Mesendoderm (in vitro differentiated cells): Measurements from ENCODE around the gene MET.

Experiments
- DNase-seq: peaks from one replicate; pipeline ENCODE4 v3.0.0; 2013
- H2AK5ac ChIP-seq: 2 replicates; pipeline ENCODE4 v1.6.1; 2013; ENCODE audit warnings: low read length, inconsistent platforms
- H2BK120ac ChIP-seq: 2 replicates; pipeline ENCODE4 v1.6.1; 2013; ENCODE audit warnings: low read depth, mild to moderate bottlenecking, low read length, moderate library complexity, mixed read lengths
- H2BK15ac ChIP-seq: replicated peaks from 2 replicates; pipeline ENCODE4 v1.6.1; 2013; ENCODE audit warnings: low read depth, mild to moderate bottlenecking, moderate library complexity
- H2BK5ac ChIP-seq: 2 replicates; pipeline ENCODE4 v1.6.1; 2013; ENCODE audit warnings: low read length, inconsistent platforms
- H3K18ac ChIP-seq: 2 replicates; pipeline ENCODE4 v1.6.1; 2013; ENCODE audit warnings: mild to moderate bottlenecking, low read length, mixed read lengths
- H3K23ac ChIP-seq: one replicate; pipeline ENCODE4 v1.6.1; 2013; ENCODE audit warnings: low read length
- H3K27ac ChIP-seq: 2 replicates; pipeline ENCODE4 v1.5.1; 2013; ENCODE audit warnings: low read depth, mild to moderate bottlenecking, inconsistent platforms, low read length, moderate library complexity
- H3K27me3 ChIP-seq: 2 replicates; pipeline ENCODE4 v1.6.1; 2013; ENCODE audit warnings: low read length, control low read depth, mild to moderate bottlenecking, inconsistent platforms; ENCODE audit not compliant: insufficient read depth, poor library complexity
- H3K36me3 ChIP-seq: 2 replicates; pipeline ENCODE4 v1.6.1; 2013; ENCODE audit warnings: low read length, inconsistent platforms; ENCODE audit not compliant: control insufficient read depth, insufficient read depth
- H3K4ac ChIP-seq: one replicate; pipeline ENCODE4 v1.6.1; 2013; ENCODE audit warnings: low read depth, mild to moderate bottlenecking, low read length, moderate library complexity
- H3K4me1 ChIP-seq: 2 replicates; pipeline ENCODE4 v1.6.1; 2013; ENCODE audit warnings: low read depth, low read length, inconsistent platforms; ENCODE audit not compliant: control insufficient read depth
- H3K4me2 ChIP-seq: 2 replicates; pipeline ENCODE4 v1.6.1; 2013; ENCODE audit warnings: low read length
- H3K4me3 ChIP-seq: 2 replicates; pipeline ENCODE4 v1.5.1; 2013; ENCODE audit warnings: mild to moderate bottlenecking, low read length
- H3K56ac ChIP-seq: one replicate; pipeline ENCODE4 v1.6.1; 2013; ENCODE audit warnings: low read length
- H3K79me1 ChIP-seq: 2 replicates; pipeline ENCODE4 v1.6.1; 2013; ENCODE audit warnings: low read length, inconsistent platforms
- H3K79me2 ChIP-seq: 2 replicates; pipeline ENCODE4 v1.6.1; 2013; ENCODE audit warnings: mild to moderate bottlenecking, low read length; ENCODE audit not compliant: control insufficient read depth, insufficient read depth
- H3K9ac ChIP-seq: 2 replicates; pipeline ENCODE4 v1.6.1; 2013; ENCODE audit warnings: low read length, inconsistent platforms
- H4K5ac ChIP-seq: one replicate; pipeline ENCODE4 v1.6.1; 2013; ENCODE audit warnings: low read length
- H4K8ac ChIP-seq: one replicate; pipeline ENCODE4 v1.6.1; 2013; ENCODE audit warnings: low read depth, mild to moderate bottlenecking, control low read depth, low read length, moderate library complexity
- WGBS: extraction: QIAGEN DNeasy Blood & Tissue Kit; methylation state at CpG from one replicate; pipeline ENCODE4 v1.1.7; 2013; ENCODE audit warnings: low lambda C conversion rate, missing lambda C conversion rate; ENCODE audit not compliant: insufficient coverage; ENCODE audit errors: extremely low coverage; 5-methylcytosine and 5-hydroxymethylcytosine counted together

The MET gene

DNA sequence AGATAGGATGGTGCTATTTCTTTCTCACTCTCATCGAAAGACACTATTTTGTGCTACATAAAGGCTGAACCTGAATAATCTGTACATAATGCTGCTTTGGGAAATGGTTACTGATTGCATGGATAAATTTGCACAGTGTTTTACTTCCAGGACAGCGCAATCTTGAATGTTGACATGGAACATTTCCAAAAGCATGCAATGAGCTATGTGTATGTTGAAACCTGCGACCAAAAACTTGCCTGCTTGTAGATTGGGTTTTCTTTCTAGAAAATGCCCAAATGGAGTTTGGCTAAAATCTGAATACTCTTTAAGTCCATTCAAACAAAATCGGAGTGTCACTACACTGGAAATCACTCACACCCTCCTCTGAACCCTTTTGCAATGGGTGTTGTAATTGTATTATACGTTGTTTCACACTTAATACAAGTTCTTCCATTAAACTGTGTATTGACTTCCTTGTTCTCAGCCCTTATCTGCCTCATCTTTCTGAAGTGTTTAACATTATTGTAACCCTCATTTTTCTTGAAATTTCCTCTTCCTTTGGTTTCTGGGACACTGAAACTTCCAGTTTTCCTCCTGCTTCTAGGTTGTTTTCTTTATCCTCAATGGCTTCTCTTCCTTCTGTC lies 116.7 kb downstream of the MET start:
- WGBS, result no CpG with 5 or more reads among the region's 5 CpGs
- no peak overlapping the region for H3K56ac ChIP-seq
- no peak overlapping the region for H3K9ac ChIP-seq
- no peak overlapping the region for H3K4ac ChIP-seq
- no peak overlapping the region for H4K5ac ChIP-seq
- no peaks in the 10 kb centered on the region for H3K27me3 ChIP-seq
- no peak overlapping the region for H3K27ac ChIP-seq
- no peak overlapping the region for H2BK15ac ChIP-seq
- no peak overlapping the region for H3K18ac ChIP-seq
- H3K4me3 ChIP-seq, result no peak overlapping the region
- no peaks in the 10 kb centered on the region for H3K36me3 ChIP-seq
- no peak overlapping the region for H3K23ac ChIP-seq
- DNase-seq, result no peak
- H2BK120ac ChIP-seq, result no peak overlapping the region
- no peaks in the 10 kb centered on the region for H3K79me1 ChIP-seq
- H2BK5ac ChIP-seq, result no peak overlapping the region
- H2AK5ac ChIP-seq, result no peak overlapping the region
- H4K8ac ChIP-seq, result no peak overlapping the region
- no peaks in the 10 kb centered on the region for H3K79me2 ChIP-seq
- H3K4me2 ChIP-seq, result no peak overlapping the region
- no peaks in the 10 kb centered on the region for H3K4me1 ChIP-seq

DNA sequence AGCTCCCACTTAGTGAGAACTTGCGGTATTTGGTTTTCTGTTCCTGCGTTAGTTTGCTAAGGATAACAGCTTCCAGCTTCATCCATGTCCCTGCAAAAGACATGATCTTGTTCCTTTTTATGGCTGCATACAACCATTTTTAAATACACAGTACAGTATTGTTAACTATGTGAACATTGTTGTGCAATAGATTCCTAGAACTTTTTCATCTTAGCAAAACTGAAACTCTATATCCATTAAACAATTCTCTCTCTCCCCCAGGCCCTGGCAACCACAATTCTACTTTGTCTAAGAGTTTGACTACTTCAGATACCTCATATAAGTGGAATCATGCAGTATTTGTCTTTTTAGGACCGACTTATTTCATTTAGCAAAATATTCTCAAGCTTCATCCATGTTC lies 118.0 kb downstream of the MET start:
- H2BK120ac ChIP-seq, result no peak overlapping the region
- no peak overlapping the region for H3K4me3 ChIP-seq
- H3K18ac ChIP-seq, result no peak overlapping the region
- H2AK5ac ChIP-seq, result no peak overlapping the region
- no peaks in the 10 kb centered on the region for H3K36me3 ChIP-seq
- DNase-seq, result no peak
- no peaks in the 10 kb centered on the region for H3K4me1 ChIP-seq
- no peak overlapping the region for H2BK5ac ChIP-seq
- no CpG with 5 or more reads among the region's 3 CpGs for WGBS
- H3K56ac ChIP-seq, result no peak overlapping the region
- H3K23ac ChIP-seq, result no peak overlapping the region
- no peak overlapping the region for H3K4ac ChIP-seq
- no peak overlapping the region for H3K4me2 ChIP-seq
- H2BK15ac ChIP-seq, result no peak overlapping the region
- no peaks in the 10 kb centered on the region for H3K79me1 ChIP-seq
- no peaks in the 10 kb centered on the region for H3K79me2 ChIP-seq
- H4K8ac ChIP-seq, result no peak overlapping the region
- H4K5ac ChIP-seq, result no peak overlapping the region
- no peak overlapping the region for H3K27ac ChIP-seq
- H3K9ac ChIP-seq, result no peak overlapping the region
- H3K27me3 ChIP-seq, result no peaks in the 10 kb centered on the region

DNA sequence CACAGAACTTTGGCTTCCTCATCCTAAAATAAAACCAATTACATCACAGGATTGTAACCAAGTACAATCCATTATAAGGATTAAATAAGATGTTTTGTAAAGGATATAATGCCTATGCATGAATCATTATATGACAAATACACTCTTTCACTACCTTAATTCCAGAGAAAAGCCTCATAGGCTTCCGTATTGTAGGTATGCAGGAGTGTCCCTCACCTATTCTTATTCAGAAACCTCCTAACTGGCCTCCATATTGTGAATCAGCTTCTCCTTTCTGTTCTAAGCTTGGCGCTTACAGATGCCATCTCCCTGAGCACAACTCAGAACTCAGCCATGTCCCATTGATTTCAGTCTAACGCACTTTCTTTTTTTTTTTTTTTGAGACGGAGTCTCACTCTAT lies 120.8 kb downstream of the MET start:
- DNase-seq, result no peak
- H3K79me1 ChIP-seq, result no peaks in the 10 kb centered on the region
- H2BK15ac ChIP-seq, result no peak overlapping the region
- H3K27ac ChIP-seq, result no peak overlapping the region
- H3K9ac ChIP-seq, result no peak overlapping the region
- H4K8ac ChIP-seq, result no peak overlapping the region
- no peak overlapping the region for H2AK5ac ChIP-seq
- H3K36me3 ChIP-seq, result no peaks in the 10 kb centered on the region
- no peak overlapping the region for H2BK5ac ChIP-seq
- H4K5ac ChIP-seq, result no peak overlapping the region
- H3K18ac ChIP-seq, result no peak overlapping the region
- H3K4me3 ChIP-seq, result no peak overlapping the region
- H2BK120ac ChIP-seq, result no peak overlapping the region
- H3K27me3 ChIP-seq, result no peaks in the 10 kb centered on the region
- no peak overlapping the region for H3K23ac ChIP-seq
- no peak overlapping the region for H3K4ac ChIP-seq
- no peak overlapping the region for H3K4me2 ChIP-seq
- H3K79me2 ChIP-seq, result no peaks in the 10 kb centered on the region
- H3K4me1 ChIP-seq, result no peaks in the 10 kb centered on the region
- H3K56ac ChIP-seq, result no peak overlapping the region
- no CpG with 5 or more reads among the region's 4 CpGs for WGBS

DNA sequence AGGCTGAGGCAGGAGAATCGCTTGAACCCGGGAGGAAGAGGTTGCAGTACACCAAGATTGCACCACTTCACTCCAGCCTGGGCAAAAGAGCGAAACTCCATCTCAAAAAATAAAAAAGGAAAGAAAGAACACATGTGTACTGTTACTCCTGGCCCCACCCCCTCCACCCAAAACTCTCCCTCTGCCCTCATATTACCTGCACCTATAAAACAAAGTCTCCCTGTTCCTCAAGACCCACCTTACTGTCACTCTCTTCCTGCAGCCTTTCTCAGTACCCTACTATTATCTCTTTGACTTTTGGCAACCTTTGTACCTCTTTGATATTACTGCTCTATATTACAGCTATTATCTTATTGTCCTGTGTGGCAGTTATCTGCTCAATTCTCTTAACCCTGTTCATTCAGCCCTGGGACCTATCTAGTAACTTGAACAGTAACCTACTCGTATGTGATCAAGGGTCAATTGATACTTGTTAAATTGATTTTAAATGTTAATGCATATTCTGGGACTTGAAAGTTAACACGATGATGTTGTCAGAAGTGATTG lies 121.9 kb downstream of the MET start:
- Histone ChIP-seq H3K56ac (no peak overlapping the region), H3K9ac (no peak overlapping the region), H2AK5ac (no peak overlapping the region), H4K5ac (no peak overlapping the region), H3K79me1 (no peaks in the 10 kb centered on the region), H3K27me3 (no peaks in the 10 kb centered on the region), H3K79me2 (no peaks in the 10 kb centered on the region), H3K4me2 (no peak overlapping the region), H4K8ac (no peak overlapping the region), H3K36me3 (no peaks in the 10 kb centered on the region), H2BK120ac (no peak overlapping the region), H3K23ac (no peak overlapping the region), H3K4me3 (no peak overlapping the region), H3K18ac (no peak overlapping the region), H3K4ac (no peak overlapping the region), H2BK5ac (no peak overlapping the region), H2BK15ac (no peak overlapping the region), H3K27ac (no peak overlapping the region), H3K4me1 (no peaks in the 10 kb centered on the region)
- DNase-seq, result no peak
- WGBS, result no CpG with 5 or more reads among the region's 5 CpGs

DNA sequence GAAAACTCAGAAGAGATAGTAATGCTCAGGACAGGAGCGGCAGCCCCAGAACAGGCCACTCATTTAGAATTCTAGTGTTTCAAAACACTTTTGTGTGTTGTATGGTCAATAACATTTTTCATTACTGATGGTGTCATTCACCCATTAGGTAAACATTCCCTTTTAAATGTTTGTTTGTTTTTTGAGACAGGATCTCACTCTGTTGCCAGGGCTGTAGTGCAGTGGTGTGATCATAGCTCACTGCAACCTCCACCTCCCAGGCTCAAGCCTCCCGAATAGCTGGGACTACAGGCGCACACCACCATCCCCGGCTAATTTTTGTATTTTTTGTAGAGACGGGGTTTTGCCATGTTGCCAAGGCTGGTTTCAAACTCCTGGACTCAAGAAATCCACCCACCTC lies 124.5 kb downstream of the MET start:
- Histone ChIP-seq H3K4me3 (no peak overlapping the region), H2AK5ac (no peak overlapping the region), H3K18ac (no peak overlapping the region), H3K79me2 (no peaks in the 10 kb centered on the region), H3K9ac (no peak overlapping the region), H3K4me2 (no peak overlapping the region), H3K79me1 (no peaks in the 10 kb centered on the region), H3K27me3 (no peaks in the 10 kb centered on the region), H4K8ac (no peak overlapping the region), H2BK5ac (no peak overlapping the region), H3K27ac (no peak overlapping the region), H2BK120ac (no peak overlapping the region), H3K56ac (no peak overlapping the region), H2BK15ac (no peak overlapping the region), H3K36me3 (no peaks in the 10 kb centered on the region), H4K5ac (no peak overlapping the region), H3K4ac (no peak overlapping the region), H3K4me1 (no peaks in the 10 kb centered on the region), H3K23ac (no peak overlapping the region)
- DNase-seq, result no peak
- no CpG with 5 or more reads among the region's 5 CpGs for WGBS

DNA sequence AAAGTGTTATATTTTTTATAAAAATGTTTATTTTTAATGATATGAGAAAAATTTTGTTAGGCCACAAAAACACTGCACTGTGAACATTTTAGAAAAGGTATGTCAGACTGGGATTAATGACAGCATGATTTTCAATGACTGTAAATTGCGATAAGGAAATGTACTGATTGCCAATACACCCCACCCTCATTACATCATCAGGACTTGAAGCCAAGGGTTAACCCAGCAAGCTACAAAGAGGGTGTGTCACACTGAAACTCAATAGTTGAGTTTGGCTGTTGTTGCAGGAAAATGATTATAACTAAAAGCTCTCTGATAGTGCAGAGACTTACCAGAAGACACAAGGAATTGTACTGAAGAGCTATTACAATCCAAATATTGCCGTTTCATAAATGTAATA lies 125.6 kb downstream of the MET start:
- no peaks in the 10 kb centered on the region for H3K79me1 ChIP-seq
- no peak overlapping the region for H2AK5ac ChIP-seq
- H3K4me2 ChIP-seq, result no peak overlapping the region
- H2BK5ac ChIP-seq, result no peak overlapping the region
- no peaks in the 10 kb centered on the region for H3K36me3 ChIP-seq
- H3K4me1 ChIP-seq, result peaks cover under 1% of the 10 kb centered on the region
- WGBS, result no CpG with 5 or more reads among the region's 2 CpGs
- H3K27ac ChIP-seq, result no peak overlapping the region
- H4K5ac ChIP-seq, result no peak overlapping the region
- no peak overlapping the region for H3K56ac ChIP-seq
- no peak overlapping the region for H3K4me3 ChIP-seq
- no peak overlapping the region for H3K9ac ChIP-seq
- H3K18ac ChIP-seq, result no peak overlapping the region
- H3K27me3 ChIP-seq, result no peaks in the 10 kb centered on the region
- no peak overlapping the region for H3K4ac ChIP-seq
- H4K8ac ChIP-seq, result no peak overlapping the region
- no peaks in the 10 kb centered on the region for H3K79me2 ChIP-seq
- no peak overlapping the region for H2BK120ac ChIP-seq
- no peak for DNase-seq
- H3K23ac ChIP-seq, result no peak overlapping the region
- no peak overlapping the region for H2BK15ac ChIP-seq
